ENCODE results near the gene FILIP1. TPM values are rescaled to one million over a fixed set of nuclear protein-coding genes. Genes with fewer than 3 reads are reported as not detected.
A peak's percentile ranks its signal among the peaks of the same experiment; 100 is the strongest.
"Not testable (repeated sequence)": the region's sequence is repeated elsewhere in the genome, so short reads cannot be mapped to it uniquely, and the experiment has no call there.

FILIP1 gene
- total and polyA plus RNA-seq, 8 donors = 0.31 to 29.8 (median 5.7) TPM

- DNase-seq = no peak
- 70 to 91% (median 87%) methylated on average over 1 of the region's 1 CpG for WGBS, 5 donors
- no peaks in the 10 kb centered on the region for H3K36me3 ChIP-seq
- H3K4me1 ChIP-seq = peaks cover 8 to 31% (median 18%) of the 10 kb centered on the region in 4 donors
- intact Hi-C loops (cut with DNase I; ENCODE audit: low total_unique reads) = no loop called here
- no peaks in the 10 kb centered on the region for H3K27me3 ChIP-seq
- no peak for TF ChIP-seq POLR2AphosphoS5 (IDR thresholded peaks at IDR 0.05)
- no peak for TF ChIP-seq POLR2A (IDR thresholded peaks at IDR 0.05)
- no peak for TF ChIP-seq EP300 (IDR thresholded peaks at IDR 0.05)
- no peak for TF ChIP-seq CTCF (IDR thresholded peaks at IDR 0.05)
- no peak overlapping the region for H3K27ac ChIP-seq
- no peaks in the 10 kb centered on the region for H3K9me3 ChIP-seq
- H3K4me3 ChIP-seq = no peak overlapping the region
These were observed 77.2 kb downstream of the FILIP1 start for GRCh38 chr6:75416443-75416842.

GRCh38 chr6:75415804-75416203 lies 77.8 kb downstream of the FILIP1 start:
- H3K27me3 ChIP-seq = no peaks in the 10 kb centered on the region
- H3K4me3 ChIP-seq = no peak overlapping the region
- H3K36me3 ChIP-seq = no peaks in the 10 kb centered on the region
- no peak for DNase-seq
- H3K4me1 ChIP-seq = peaks cover 8 to 31% (median 18%) of the 10 kb centered on the region in 4 donors
- WGBS, 5 donors = 90 to 97% (median 93%) methylated on average over 1 of the region's 1 CpG
- TF ChIP-seq POLR2A (IDR thresholded peaks at IDR 0.05) = no peak
- no peak for TF ChIP-seq EP300 (IDR thresholded peaks at IDR 0.05)
- no peak for TF ChIP-seq POLR2AphosphoS5 (IDR thresholded peaks at IDR 0.05)
- no peak for TF ChIP-seq CTCF (IDR thresholded peaks at IDR 0.05)
- H3K27ac ChIP-seq = no peak overlapping the region
- intact Hi-C loops (cut with DNase I; ENCODE audit: low total_unique reads) = no loop called here
- H3K9me3 ChIP-seq = no peaks in the 10 kb centered on the region

- H3K36me3 ChIP-seq = no peaks in the 10 kb centered on the region
- TF ChIP-seq CTCF (IDR thresholded peaks at IDR 0.05) (no peak), EP300 (IDR thresholded peaks at IDR 0.05) (no peak), POLR2AphosphoS5 (IDR thresholded peaks at IDR 0.05) (no peak), POLR2A (IDR thresholded peaks at IDR 0.05) (no peak)
- no peak overlapping the region for H3K27ac ChIP-seq
- no peak overlapping the region for H3K4me3 ChIP-seq
- DNase-seq = no peak
- no peaks in the 10 kb centered on the region for H3K27me3 ChIP-seq
- 75 to 81% (median 79%) methylated on average over 4 of the region's 4 CpGs for WGBS, 5 donors
- H3K9me3 ChIP-seq = no peaks in the 10 kb centered on the region
- intact Hi-C loops (cut with DNase I; ENCODE audit: low total_unique reads) = no loop called here
- peaks cover 8 to 38% (median 18%) of the 10 kb centered on the region in 4 donors for H3K4me1 ChIP-seq
These were observed 79.1 kb downstream of the FILIP1 start for GRCh38 chr6:75414445-75415021.

- intact Hi-C loops (cut with DNase I; ENCODE audit: low total_unique reads) = no loop called here
- Histone ChIP-seq H3K36me3 (no peaks in the 10 kb centered on the region), H3K4me3 (no peak overlapping the region), H3K4me1 (peaks cover 8 to 44% (median 18%) of the 10 kb centered on the region in 4 donors), H3K27ac (peak overlapping the region in 1 of 5 donors; percentile 7), H3K27me3 (no peaks in the 10 kb centered on the region), H3K9me3 (no peaks in the 10 kb centered on the region)
- no peak for TF ChIP-seq CTCF (IDR thresholded peaks at IDR 0.05)
- TF ChIP-seq POLR2AphosphoS5 (IDR thresholded peaks at IDR 0.05) = no peak
- TF ChIP-seq POLR2A (IDR thresholded peaks at IDR 0.05) = no peak
- TF ChIP-seq EP300 (IDR thresholded peaks at IDR 0.05) = no peak
- peak in 1 of 2 donors; percentile 50 for DNase-seq
- WGBS, 5 donors = 15 to 34% (median 28%) methylated on average over 3 of the region's 3 CpGs
These were observed 80.5 kb downstream of the FILIP1 start for GRCh38 chr6:75412969-75413662.

- H3K4me3 ChIP-seq; H3K9me3 ChIP-seq; H3K36me3 ChIP-seq; H3K27ac ChIP-seq; intact Hi-C loops (cut with DNase I; ENCODE audit: low total_unique reads); H3K27me3 ChIP-seq; DNase-seq: not testable (repeated sequence)
- peaks cover 8 to 38% (median 18%) of the 10 kb centered on the region in 4 donors for H3K4me1 ChIP-seq
- WGBS, 5 donors = 93 to 97% (median 95%) methylated on average over 2 of the region's 2 CpGs
These were observed 83.0 kb downstream of the FILIP1 start for GRCh38 chr6:75410564-75410963.

Data from stomach (tissue), 9 donors.